Mesothelial cell of epicardium (in vitro differentiated cells): ENCODE measurements around the gene PCSK4. TPM values are rescaled to one million over a fixed set of nuclear protein-coding genes. Genes with fewer than 3 reads are reported as not detected.

Experiments
- DNase-seq, 2 experiments: peaks; one replicate each; pipeline ENCODE4 v3.0.0; 2021; ENCODE audit warnings: low spot score in 2 of 2; ENCODE audit not compliant: unreplicated experiment in 2 of 2
- H3K27ac Mint-ChIP-seq: 2 replicates; pipeline ENCODE4 v1.8.0; 2021; ENCODE audit warnings: mixed read lengths
- H3K27me3 Mint-ChIP-seq: 2 replicates; pipeline ENCODE4 v1.8.0; 2021; ENCODE audit warnings: low read depth, mixed read lengths
- H3K36me3 Mint-ChIP-seq: 2 replicates; pipeline ENCODE4 v1.8.0; 2021; ENCODE audit warnings: mixed read lengths
- H3K4me1 Mint-ChIP-seq: 2 replicates; pipeline ENCODE4 v1.8.0; 2021; ENCODE audit warnings: mixed read lengths
- H3K4me3 Mint-ChIP-seq: 2 replicates; pipeline ENCODE4 v1.8.0; 2021; ENCODE audit warnings: mild to moderate bottlenecking, moderate library complexity, mixed read lengths
- H3K9me3 Mint-ChIP-seq: 2 replicates; pipeline ENCODE4 v1.8.0; 2021; ENCODE audit warnings: mixed read lengths
- total RNA-seq: library from RNA; stranded (reverse); gene quantifications from 3 replicates; pipeline ENCODE4 v1.2.1, GENCODE V29; 2021
- TF ChIP-seq, protein P1 (sequence below): fragments of 200-600 bp; sonication (generic); IDR thresholded peaks from one replicate; pipeline ENCODE4 v1.5.0; 2021; ENCODE audit warnings: antibody characterized with exemption; ENCODE audit not compliant: unreplicated experiment

Gene PCSK4
- total RNA-seq, 1 donor from 2014 or later = 22.6 TPM

DNA sequence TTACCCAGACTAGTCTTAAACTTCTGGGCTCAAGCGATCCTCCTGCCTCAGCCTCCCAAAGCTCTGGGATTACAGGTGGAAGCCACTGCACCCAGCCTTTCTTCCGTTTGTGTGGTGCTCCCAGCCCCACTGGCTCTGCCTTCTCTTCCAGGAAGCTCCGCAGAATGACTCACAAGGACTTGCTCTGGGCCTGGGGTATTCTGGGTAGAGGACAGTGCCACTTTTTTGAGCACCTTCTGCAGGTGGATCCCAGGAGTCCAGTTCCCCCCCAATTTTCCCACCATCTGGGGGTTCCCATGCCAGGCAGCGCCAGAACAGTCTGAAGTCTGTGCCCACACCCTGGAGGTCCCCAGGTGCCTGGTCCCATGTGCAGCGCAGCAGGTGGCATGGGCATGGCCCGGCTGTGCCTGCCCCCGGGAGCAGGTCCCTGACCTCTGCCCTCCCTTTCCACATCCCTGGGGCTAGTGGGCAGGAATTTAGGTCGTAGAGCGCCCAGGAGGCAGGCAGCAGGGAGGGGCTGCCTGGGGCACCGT lies 2.4 kb upstream of the PCSK4 start:
- peaks cover 31% of the 10 kb centered on the region for H3K27me3 Mint-ChIP-seq
- H3K9me3 Mint-ChIP-seq = no peaks in the 10 kb centered on the region
- DNase-seq = no peak
- H3K36me3 Mint-ChIP-seq = no peaks in the 10 kb centered on the region
- H3K4me3 Mint-ChIP-seq = peak overlapping the region; percentile 57
- H3K27ac Mint-ChIP-seq = no peak overlapping the region
- peaks cover 15% of the 10 kb centered on the region for H3K4me1 Mint-ChIP-seq
- TF ChIP-seq, protein P1, sequence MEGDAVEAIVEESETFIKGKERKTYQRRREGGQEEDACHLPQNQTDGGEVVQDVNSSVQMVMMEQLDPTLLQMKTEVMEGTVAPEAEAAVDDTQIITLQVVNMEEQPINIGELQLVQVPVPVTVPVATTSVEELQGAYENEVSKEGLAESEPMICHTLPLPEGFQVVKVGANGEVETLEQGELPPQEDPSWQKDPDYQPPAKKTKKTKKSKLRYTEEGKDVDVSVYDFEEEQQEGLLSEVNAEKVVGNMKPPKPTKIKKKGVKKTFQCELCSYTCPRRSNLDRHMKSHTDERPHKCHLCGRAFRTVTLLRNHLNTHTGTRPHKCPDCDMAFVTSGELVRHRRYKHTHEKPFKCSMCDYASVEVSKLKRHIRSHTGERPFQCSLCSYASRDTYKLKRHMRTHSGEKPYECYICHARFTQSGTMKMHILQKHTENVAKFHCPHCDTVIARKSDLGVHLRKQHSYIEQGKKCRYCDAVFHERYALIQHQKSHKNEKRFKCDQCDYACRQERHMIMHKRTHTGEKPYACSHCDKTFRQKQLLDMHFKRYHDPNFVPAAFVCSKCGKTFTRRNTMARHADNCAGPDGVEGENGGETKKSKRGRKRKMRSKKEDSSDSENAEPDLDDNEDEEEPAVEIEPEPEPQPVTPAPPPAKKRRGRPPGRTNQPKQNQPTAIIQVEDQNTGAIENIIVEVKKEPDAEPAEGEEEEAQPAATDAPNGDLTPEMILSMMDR = no peak

DNA sequence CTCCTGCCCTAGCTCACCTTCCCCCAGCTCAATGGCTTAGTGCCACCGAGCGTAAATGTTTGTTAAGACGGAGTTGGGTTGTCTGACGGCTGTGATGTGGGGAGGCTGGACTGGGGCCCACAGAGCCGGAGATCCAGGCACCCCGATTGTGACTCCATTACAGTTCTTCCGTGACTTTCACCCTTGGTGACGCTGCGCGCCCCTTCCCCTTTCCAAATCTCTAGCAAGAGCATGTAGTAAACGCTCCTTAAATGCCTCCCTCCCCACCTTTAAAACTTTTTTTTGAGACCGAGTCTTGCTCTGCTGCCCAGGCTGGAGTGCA lies 1.7 kb upstream of the PCSK4 start:
- Mint-ChIP-seq H3K4me3 (peak overlapping the region; percentile 57), H3K4me1 (peaks cover 15% of the 10 kb centered on the region), H3K27ac (no peak overlapping the region), H3K36me3 (no peaks in the 10 kb centered on the region), H3K9me3 (no peaks in the 10 kb centered on the region), H3K27me3 (peaks cover 29% of the 10 kb centered on the region)
- TF ChIP-seq, protein P1 = no peak
- DNase-seq = no peak

DNA sequence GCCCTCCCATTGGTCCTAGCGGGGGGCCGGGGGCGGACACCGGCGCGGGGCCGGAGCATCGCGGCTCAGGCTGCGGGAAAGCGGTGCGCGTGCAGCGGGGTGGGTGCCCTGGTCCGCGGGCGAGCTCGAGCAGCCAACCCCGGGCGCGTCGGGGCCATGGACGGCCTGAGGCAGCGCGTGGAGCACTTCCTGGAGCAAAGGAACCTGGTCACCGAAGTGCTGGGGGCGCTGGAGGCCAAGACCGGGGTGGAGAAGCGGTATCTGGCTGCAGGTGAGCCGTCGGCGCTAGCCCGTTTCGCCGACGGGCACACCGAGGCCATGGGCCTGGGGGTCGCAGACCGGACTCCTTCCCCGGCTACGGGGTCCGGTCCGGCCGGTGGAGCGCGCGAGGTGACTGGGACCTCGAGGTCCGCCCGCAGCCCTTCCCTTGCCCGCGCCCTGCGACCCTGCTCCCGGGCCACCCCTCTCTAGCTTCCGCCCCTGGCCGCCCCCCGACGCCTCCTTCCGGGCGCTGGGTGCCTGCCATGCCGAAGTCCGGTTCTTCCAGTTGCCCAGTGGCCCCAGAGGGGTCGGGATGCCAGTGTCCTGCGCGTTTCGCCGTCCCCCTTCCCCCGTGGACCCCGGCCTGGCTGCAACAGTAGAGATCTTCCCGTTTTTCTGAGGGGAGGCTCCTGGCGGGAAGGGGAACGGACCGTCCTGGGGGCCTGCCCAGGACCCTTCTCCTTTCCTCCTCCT lies 1.1 kb upstream of the PCSK4 start, which contains the start of gene REEP6:
REEP6 (plus strand) TSS at position 68 of the 735 bp plus-strand sequence; CDS start at position 157, 89 bp downstream.
- Mint-ChIP-seq H3K27me3 (peaks cover 26% of the 10 kb centered on the region), H3K9me3 (no peaks in the 10 kb centered on the region), H3K36me3 (no peaks in the 10 kb centered on the region), H3K4me1 (peaks cover 12% of the 10 kb centered on the region), H3K27ac (peak within 1 kb of the TSS; percentile 91), H3K4me3 (peak within 1 kb of the TSS; percentile 83)
- DNase-seq = peak in 1 of 2 experiments; percentile 18
- TF ChIP-seq, protein P1 = no peak

DNA sequence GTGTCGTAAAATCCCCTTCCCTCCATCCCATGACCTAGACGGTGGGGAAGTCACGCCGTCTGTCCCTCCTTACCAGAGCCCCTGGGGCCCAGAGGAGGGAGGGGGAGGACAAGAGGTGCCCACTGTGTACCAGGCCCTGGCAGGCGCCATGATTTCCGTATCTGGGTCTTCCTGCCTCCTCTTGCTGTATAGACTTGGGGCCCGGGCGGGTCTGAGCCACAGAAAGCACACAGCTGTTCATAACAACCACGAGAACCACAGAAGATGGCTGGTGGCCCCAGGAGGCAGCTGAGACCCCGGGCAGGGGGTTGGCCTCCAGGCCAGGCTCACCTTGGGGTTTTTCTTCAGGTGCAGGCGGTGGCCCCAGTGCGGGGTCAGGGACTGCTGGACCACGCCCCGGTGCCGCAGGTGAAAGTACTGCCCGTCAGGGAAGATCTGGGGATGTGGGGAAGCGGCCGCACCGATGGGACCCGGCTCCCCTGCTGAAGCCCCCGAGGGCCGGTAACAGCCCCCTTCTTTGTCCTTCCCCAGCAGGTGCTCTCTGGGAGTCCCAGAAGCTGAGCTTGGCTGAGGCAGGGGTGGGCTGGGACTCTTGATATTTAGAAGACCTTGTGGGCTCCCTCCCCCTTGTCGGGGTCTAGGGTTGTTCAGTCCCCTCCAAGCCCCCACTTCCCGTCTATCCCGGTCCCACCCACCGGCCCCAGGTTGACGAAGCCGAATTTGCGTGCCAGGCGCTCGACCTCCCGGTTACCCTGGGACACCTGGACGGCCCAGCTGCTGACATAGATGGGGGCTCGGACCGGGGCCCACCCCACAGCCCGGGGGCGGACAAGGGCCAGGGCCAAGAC lies 463 bp downstream of the PCSK4 start:
- no peaks in the 10 kb centered on the region for H3K9me3 Mint-ChIP-seq
- peak overlapping the region; percentile 25 for H3K27ac Mint-ChIP-seq
- TF ChIP-seq, protein P1 = no peak
- H3K27me3 Mint-ChIP-seq = peaks cover 26% of the 10 kb centered on the region
- H3K4me1 Mint-ChIP-seq = peaks cover 11% of the 10 kb centered on the region
- H3K4me3 Mint-ChIP-seq = peak overlapping the region; percentile 64
- H3K36me3 Mint-ChIP-seq = no peaks in the 10 kb centered on the region
- peak in 1 of 2 experiments; percentile 20 for DNase-seq

DNA sequence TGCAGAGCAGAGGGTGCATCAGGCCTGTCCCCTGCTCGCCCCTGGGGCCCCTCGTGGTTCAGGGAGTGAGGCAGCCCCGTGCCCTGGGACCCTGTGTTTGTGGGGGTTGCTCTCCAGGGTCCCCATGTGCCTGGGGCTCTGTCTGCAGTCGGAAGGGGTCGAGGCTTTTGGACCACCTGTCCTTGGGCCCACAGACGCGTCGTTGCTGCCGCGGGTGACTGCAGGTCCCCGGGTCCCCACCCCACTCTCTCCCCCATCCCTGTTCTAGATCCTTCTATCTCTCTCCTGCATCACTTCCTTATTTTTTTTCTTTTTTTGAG lies 1.9 kb downstream of the PCSK4 start:
- Mint-ChIP-seq H3K9me3 (no peaks in the 10 kb centered on the region), H3K4me1 (peaks cover 11% of the 10 kb centered on the region), H3K27me3 (peaks cover 17% of the 10 kb centered on the region), H3K36me3 (peaks cover under 1% of the 10 kb centered on the region), H3K4me3 (peak overlapping the region; percentile 24), H3K27ac (no peak overlapping the region)
- TF ChIP-seq, protein P1 = no peak
- no peak for DNase-seq
